A549 (cell line): Measurements from ENCODE around the gene NKD1. TPM values are rescaled to one million over a fixed set of nuclear protein-coding genes. Genes with fewer than 3 reads are reported as not detected.

Experiments
- ATAC-seq, 2 experiments: fragments of 200-7000 bp in 1 of 2; fragments of >200 bp in 1 of 2; cut with Nextera tagmentation in 1 of 2; cut with Tn5 transposase in 1 of 2; 3 replicates each; pipeline versions ENCODE4 v1.8.0 to v1.9.1; 2018 to 2020; ENCODE audit warnings: mild to moderate bottlenecking in 1 of 2, moderate library complexity in 1 of 2
- CTCF ChIA-PET: fragments of 300-600 bp; sonication (Branson Sonifier 250); formaldehyde crosslinking; extraction: SDS; loops from one replicate; lab custom pipeline; 2021; ENCODE audit warnings: antibody characterized with exemption, inconsistent platforms; lab: Yijun Ruan, JAX
- POLR2A ChIA-PET: fragments of 350-600 bp; formaldehyde crosslinking; extraction: SDS; loops from one replicate; lab custom pipeline; 2021; ENCODE audit warnings: antibody characterized with exemption, inconsistent platforms; lab: Yijun Ruan, JAX
- DNase-seq, 2 experiments: peaks; one replicate each; pipeline versions ENCODE4 v3.0.0 to v3.0.0-alpha.2; 2011 to 2016; ENCODE audit warnings: low read depth in 1 of 2, low spot score in 1 of 2
- FAIRE-seq: peaks from 2 replicates; lab custom pipeline; 2011; peaks lifted over from hg19 to GRCh38; lab: Jason Lieb, UNC
- H3K27ac ChIP-seq, 2 experiments: fragments of >200 bp; sonication (Bioruptor Twin); formaldehyde crosslinking; 3 replicates each; pipeline ENCODE4 v1.5.1; 2016 to 2017
- H3K4me1 ChIP-seq: fragments of >200 bp; sonication (Bioruptor Twin); formaldehyde crosslinking; 3 replicates; pipeline ENCODE4 v1.6.1; 2016
- H3K4me2 ChIP-seq: fragments of >200 bp; sonication (Bioruptor Twin); formaldehyde crosslinking; 3 replicates; pipeline ENCODE4 v1.6.1; 2016
- H3K4me3 ChIP-seq: fragments of >200 bp; sonication (Bioruptor Twin); formaldehyde crosslinking; 3 replicates; pipeline ENCODE4 v1.5.1; 2016
- H3K9me3 ChIP-seq: fragments of >200 bp; sonication (Bioruptor Twin); formaldehyde crosslinking; 3 replicates; pipeline ENCODE4 v1.6.1; 2016
- BCL3 ChIP-seq: fragments of >200 bp; sonication (Bioruptor Twin); formaldehyde crosslinking; IDR thresholded peaks from 3 replicates; pipeline ENCODE4 v1.6.1; 2016
- CBX2 ChIP-seq: fragments of 200-600 bp; sonication (generic); IDR thresholded peaks from 2 replicates; pipeline ENCODE4 v1.6.1; 2016; ENCODE audit warnings: low read depth, mild to moderate bottlenecking, borderline replicate concordance
- CHD2 ChIP-seq: fragments of 150-350 bp; IDR thresholded peaks from 2 replicates; pipeline ENCODE4 v1.6.1; 2014; ENCODE audit warnings: low read length; ENCODE audit not compliant: partially characterized antibody
- CTCF ChIP-seq: fragments of >200 bp; sonication (Bioruptor Twin); formaldehyde crosslinking; IDR thresholded peaks from 3 replicates; pipeline ENCODE4 v1.5.1; 2016
- FOSB ChIP-seq: fragments of 250-450 bp; sonication (Bioruptor Pico); IDR thresholded peaks from 2 replicates; pipeline ENCODE4 v1.5.0; 2020; ENCODE audit warnings: mild to moderate bottlenecking, moderate library complexity
- HDAC2 ChIP-seq: fragments of 200-600 bp; sonication (generic); IDR thresholded peaks from 2 replicates; pipeline ENCODE4 v1.6.1; 2016
- HOXA7 ChIP-seq: fragments of 250-450 bp; sonication (Bioruptor Pico); IDR thresholded peaks from 2 replicates; pipeline ENCODE4 v1.5.0; 2020; ENCODE audit warnings: mild to moderate bottlenecking, moderate library complexity
- KDM1A ChIP-seq: fragments of 200-600 bp; sonication (generic); IDR thresholded peaks from 2 replicates; pipeline ENCODE4 v1.6.1; 2016; ENCODE audit warnings: low read depth, mild to moderate bottlenecking
- KDM5A ChIP-seq: fragments of 200-600 bp; sonication (generic); IDR thresholded peaks from 2 replicates; pipeline ENCODE4 v1.6.1; 2016; ENCODE audit warnings: antibody characterized with exemption, mild to moderate bottlenecking
- PBX3 ChIP-seq: IDR thresholded peaks from 2 replicates; pipeline ENCODE4 v1.6.1; 2012
- POLR2AphosphoS2 ChIP-seq: conservative IDR thresholded peaks from 2 replicates; pipeline ENCODE4 v1.6.1; 2012; ENCODE audit warnings: low read length, improper control_type of control experiment, inconsistent platforms
- RAD21 ChIP-seq, 2 experiments: fragments of >200 bp in 1 of 2; sonication (Bioruptor Twin) in 1 of 2; formaldehyde crosslinking in 1 of 2; IDR thresholded peaks in 1 of 2; conservative IDR thresholded peaks in 1 of 2; 2 replicates in 1 of 2; 3 replicates in 1 of 2; pipeline ENCODE4 v1.6.1; 2012 to 2018; ENCODE audit warnings: inconsistent platforms in 1 of 2
- RARB ChIP-seq: fragments of 250-450 bp; sonication (Bioruptor Pico); IDR thresholded peaks from 2 replicates; pipeline ENCODE4 v1.8.0; 2021; ENCODE audit warnings: mild to moderate bottlenecking, moderate library complexity
- RCOR1 ChIP-seq: fragments of 150-350 bp; IDR thresholded peaks from 2 replicates; pipeline ENCODE4 v1.6.1; 2014; ENCODE audit warnings: antibody characterized with exemption, low read length, low read depth
- REST ChIP-seq: fragments of 200-600 bp; sonication (generic); IDR thresholded peaks from 2 replicates; pipeline ENCODE4 v1.6.1; 2016; ENCODE audit warnings: antibody characterized with exemption, mild to moderate bottlenecking, moderate library complexity
- RNF2 ChIP-seq: fragments of 200-600 bp; sonication (generic); IDR thresholded peaks from 2 replicates; pipeline ENCODE4 v1.6.1; 2016; ENCODE audit warnings: low read depth, mild to moderate bottlenecking, antibody characterized with exemption, moderate library complexity, borderline replicate concordance
- SMC3 ChIP-seq: fragments of >200 bp; sonication (Bioruptor Twin); formaldehyde crosslinking; IDR thresholded peaks from 3 replicates; pipeline ENCODE4 v1.6.1; 2018; ENCODE audit warnings: inconsistent platforms
- ZC3H11A ChIP-seq: fragments of 450-650 bp; IDR thresholded peaks from 2 replicates; pipeline ENCODE4 v1.6.1; 2014; ENCODE audit warnings: antibody characterized with exemption, mild to moderate bottlenecking
- ZNF302 ChIP-seq: fragments of 250-450 bp; sonication (Bioruptor Pico); IDR thresholded peaks from 2 replicates; pipeline ENCODE4 v1.9.0; 2021; ENCODE audit warnings: inconsistent platforms, mild to moderate bottlenecking, moderate library complexity
- WGBS: methylation state at CpG from one replicate; pipeline ENCODE4 v1.1.6; 2017; ENCODE audit errors: missing lambda C conversion rate; 5-methylcytosine and 5-hydroxymethylcytosine counted together
- polyA plus RNA-seq, 4 experiments: library from polyadenylated mRNA; depleted of rRNA in 3 of 4; stranded (reverse); fragments of >200 nt; fragmentation: RNase III in 1 of 4; extraction: RNeasy Plus Mini Kit Qiagen cat#74134 plus additional on column Dnase treatment in 1 of 4; gene quantifications; 2 replicates in 3 of 4; 3 replicates in 1 of 4; pipeline ENCODE4 v1.2.3, GENCODE V29; 2011 to 2017

The NKD1 gene
- polyA plus RNA-seq, 2 of the 4 experiments (the other 2 are of a cell fraction) = 0.10 to 0.19 TPM

- 72% methylated on average over 5 of the region's 11 CpGs for WGBS
- CTCF ChIA-PET = interaction anchor here (0.6 to 1.8 kb wide), 4 partner anchors 10 to 102 kb away, joined by 3 to 4 read pairs (median 4); no protein-coding TSS in a partner anchor
- no peak overlapping the region for H3K4me2 ChIP-seq
- H3K27ac ChIP-seq = no peak overlapping the region
- FAIRE-seq = no peak
- no peak for ATAC-seq
- H3K4me3 ChIP-seq = no peak overlapping the region
- no peaks in the 10 kb centered on the region for H3K9me3 ChIP-seq
- TF ChIP-seq POLR2AphosphoS2 = no peak
- no peak for TF ChIP-seq SMC3
- no peak for TF ChIP-seq RCOR1
- no peak for TF ChIP-seq CTCF
- TF ChIP-seq RARB (CRISPR knock-in tag) = no peak
- no peak for TF ChIP-seq HOXA7 (CRISPR knock-in tag)
- no peak for TF ChIP-seq ZNF302 (CRISPR knock-in tag)
- no peak for TF ChIP-seq FOSB (CRISPR knock-in tag)
- no peak for TF ChIP-seq KDM5A
- TF ChIP-seq CHD2 = no peak
- no peak for TF ChIP-seq PBX3
- no peak for TF ChIP-seq ZC3H11A
- TF ChIP-seq KDM1A = no peak
- TF ChIP-seq CBX2 = no peak
- TF ChIP-seq BCL3 = no peak
- TF ChIP-seq RAD21 (conservative IDR thresholded peaks at IDR 0.05 in 1 of 2, IDR thresholded peaks at IDR 0.05 in 1 of 2) = no peak
- no peak for TF ChIP-seq REST
- TF ChIP-seq RNF2 = no peak
- TF ChIP-seq HDAC2 = no peak
- TF ChIP-seq, all 56 proteins: peak for 0
- POLR2A ChIA-PET = no interaction called here
- H3K4me1 ChIP-seq = no peaks in the 10 kb centered on the region
- DNase-seq = no peak
Observed at GRCh38 chr16:50630394-50631020, 82.3 kb downstream of the NKD1 start.
